LoVo (cell line): ENCODE measurements around the gene GALK2.
A peak's percentile ranks its signal among the peaks of the same experiment; 100 is the strongest.
"Not testable (repeated sequence)": the region's sequence is repeated elsewhere in the genome, so short reads cannot be mapped to it uniquely, and the experiment has no call there.

Experiments
- DNase-seq: peaks from one replicate; pipeline ENCODE4 v3.0.0-alpha.2; 2016; ENCODE audit warnings: low spot score

Gene GALK2

DNA sequence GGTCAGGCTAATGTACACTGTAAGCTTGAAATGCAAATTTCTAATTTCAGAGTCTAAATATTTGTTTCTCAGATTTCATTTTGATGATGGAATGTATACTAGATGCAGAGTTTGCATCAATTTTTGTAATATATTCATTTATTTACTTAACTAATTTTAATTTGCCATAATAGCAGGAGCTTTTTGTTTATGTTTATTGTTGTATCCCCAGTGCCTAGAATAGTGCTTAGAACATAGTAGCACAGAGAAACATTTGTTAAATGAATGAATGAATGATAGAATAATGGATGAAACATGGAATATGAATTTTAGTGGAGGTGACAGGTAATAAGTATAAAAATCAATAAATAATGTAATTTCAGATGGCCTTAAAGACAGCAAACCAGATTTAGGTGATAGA lies 5.2 kb upstream of the GALK2 start:
- DNase-seq, result no peak

- DNase-seq, result no peak
These were observed 2.0 kb upstream of the GALK2 start for GRCh38 chr15:49168016-49168415.

GRCh38 chr15:49171790-49172189 lies 1.7 kb downstream of the GALK2 start:
- DNase-seq, result no peak

GRCh38 chr15:49174902-49175301 lies 4.9 kb downstream of the GALK2 start:
- DNase-seq, result no peak

GRCh38 chr15:49175582-49176397 lies 5.7 kb downstream of the GALK2 start:
- DNase-seq, result not testable (repeated sequence)

DNA sequence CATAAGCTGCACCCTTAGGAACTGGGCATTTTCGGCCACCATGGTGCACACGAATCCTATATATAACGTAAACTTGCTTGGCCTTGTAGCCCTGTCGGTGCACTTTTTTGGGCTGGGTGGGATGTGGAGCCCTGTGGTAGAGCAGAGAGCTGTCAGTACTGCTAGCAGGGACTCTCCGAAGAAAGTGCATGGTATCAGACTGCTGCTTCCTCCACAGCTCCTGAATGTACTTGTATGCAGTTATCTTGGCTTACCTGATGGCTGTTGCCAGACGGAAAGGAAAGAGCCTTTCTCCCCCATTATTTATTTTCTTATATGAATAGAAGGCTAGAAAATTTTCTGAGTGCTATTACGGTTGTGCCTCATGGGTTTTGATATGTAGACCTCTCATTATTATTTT lies 8.4 kb downstream of the GALK2 start:
- DNase-seq, result no peak

DNA sequence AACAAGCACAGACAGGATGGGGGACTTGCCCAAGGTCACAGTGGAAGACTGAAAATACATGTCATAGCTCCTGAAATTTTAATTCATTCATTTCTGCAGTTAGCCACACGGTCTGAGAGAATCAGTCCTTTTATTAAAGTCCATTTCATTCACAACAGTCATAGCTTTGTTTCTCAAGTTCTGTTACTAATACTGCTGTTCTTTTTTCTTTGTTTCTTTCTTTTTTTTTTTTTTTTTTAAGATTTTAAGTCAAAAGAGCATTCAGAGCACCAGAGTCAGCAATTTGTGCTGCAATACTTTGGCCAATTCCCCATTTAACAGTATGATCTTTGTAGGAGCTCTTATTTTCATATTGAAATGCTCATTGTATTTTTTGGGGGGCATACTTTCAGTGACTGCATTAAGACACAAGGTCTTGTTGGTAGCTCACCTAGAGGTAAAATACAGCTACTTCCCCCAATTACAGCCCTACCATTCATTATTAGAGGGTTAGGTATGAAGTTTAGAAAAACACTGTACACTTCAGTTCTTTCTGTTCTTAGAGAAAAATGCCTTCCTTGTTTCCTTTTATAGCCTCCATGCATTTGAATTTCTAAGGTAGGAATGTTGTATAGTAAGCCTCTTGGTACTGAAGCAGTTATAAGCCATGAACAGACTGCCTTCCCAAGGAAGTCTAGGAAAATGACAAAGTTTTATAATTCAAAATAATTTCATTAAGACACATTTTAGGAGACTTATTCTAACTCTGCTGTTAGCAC lies 9.6 kb downstream of the GALK2 start:
- no peak for DNase-seq

GRCh38 chr15:49182128-49182527 lies 12.1 kb downstream of the GALK2 start:
- DNase-seq, result no peak

DNA sequence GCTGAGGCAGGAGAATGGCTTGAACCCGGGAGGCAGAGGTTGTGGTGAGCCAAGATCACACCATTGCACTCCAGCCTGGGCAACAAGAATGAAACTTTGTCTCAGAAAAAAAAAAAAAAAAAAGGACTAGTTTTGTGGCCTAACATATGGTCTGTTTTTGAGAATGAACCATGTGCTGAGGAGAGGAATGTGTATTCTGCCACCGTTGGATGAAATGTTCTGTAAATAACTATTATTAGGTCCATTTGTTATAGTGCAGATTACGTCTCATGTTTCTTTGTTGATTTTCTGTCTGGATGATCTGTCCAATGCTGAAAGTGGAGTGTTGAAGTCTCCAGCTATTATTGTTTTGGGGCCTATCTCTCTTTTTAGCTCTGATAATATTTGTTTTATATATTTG lies 13.7 kb downstream of the GALK2 start:
- DNase-seq, result not testable (repeated sequence)

- DNase-seq, result no peak
These were observed 15.4 kb downstream of the GALK2 start for GRCh38 chr15:49185473-49185872.

DNA sequence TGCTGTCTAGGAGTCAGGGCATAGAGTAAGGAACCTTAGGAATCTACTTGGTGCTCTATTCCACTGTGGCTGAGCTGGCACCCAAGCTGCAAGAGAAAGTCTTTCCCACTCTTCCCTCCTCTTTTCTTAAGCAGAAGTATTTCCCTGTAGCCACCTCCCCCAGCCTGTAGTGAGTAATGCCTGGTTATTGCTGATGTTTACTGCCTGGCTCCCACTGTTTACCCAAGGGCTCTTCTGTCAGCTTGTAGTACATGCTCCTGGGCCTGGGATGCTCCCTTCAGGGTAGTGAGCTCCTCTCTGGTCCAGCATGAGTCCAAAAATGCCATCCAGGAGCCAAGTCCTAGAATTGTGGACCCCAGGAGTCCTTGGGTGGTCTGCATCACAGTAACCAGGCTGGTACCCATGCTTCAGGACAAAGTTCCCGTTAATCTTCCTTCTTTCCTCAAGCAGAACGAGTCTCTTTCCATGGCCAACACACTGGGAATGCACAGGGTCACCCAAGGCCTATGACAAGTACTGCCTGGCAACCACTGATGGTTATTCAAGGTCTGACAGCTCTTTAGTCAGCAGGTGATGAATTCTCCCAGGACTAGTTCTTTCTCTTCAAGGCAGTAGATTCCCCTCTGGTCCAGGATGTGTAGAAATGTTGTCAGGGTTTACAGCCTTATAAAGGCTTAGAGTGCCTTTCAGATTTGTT lies 17.6 kb downstream of the GALK2 start:
- no peak for DNase-seq

DNA sequence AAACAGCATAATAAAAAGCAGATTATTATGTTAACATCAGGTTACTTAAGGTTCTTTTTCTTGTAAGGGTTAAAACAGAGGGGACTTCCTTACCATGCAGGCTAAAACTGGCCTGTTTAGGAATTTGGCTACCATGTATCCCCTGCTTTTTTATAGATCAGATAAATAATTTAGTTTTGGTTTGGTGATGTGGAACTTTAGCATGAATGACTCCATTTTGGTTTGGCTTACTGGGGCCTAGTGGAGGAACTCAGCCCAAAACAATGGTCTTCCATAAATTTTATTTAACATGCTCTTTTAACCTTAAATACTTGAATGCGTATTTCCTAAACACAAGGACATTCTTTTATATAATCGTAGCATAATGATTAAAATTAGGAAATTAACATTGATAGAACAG lies 18.9 kb downstream of the GALK2 start:
- no peak for DNase-seq

- no peak for DNase-seq
These were observed 19.6 kb downstream of the GALK2 start for GRCh38 chr15:49189631-49190030.

- no peak for DNase-seq
These were observed 20.5 kb downstream of the GALK2 start for GRCh38 chr15:49190586-49190985.

- no peak for DNase-seq
These were observed 21.8 kb downstream of the GALK2 start for GRCh38 chr15:49191892-49192291.

DNA sequence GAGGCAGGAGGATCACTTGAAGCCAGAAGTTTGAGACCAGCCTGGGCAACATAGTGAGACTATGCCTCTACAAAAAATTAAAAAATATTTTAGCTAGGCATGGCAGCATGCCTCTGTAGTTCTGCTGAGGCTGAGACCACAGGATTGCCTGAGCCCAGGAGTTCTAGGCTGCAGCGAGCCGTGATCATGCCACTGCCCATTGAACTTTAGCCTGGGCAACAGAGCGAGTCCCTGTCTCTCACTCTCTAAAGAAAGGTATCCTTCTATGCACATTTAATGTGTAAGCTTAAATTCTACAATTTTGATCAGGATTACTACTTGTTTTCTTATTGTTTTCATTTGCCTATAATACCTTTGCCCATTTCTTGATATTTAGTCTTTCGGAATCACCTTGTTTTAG lies 26.8 kb downstream of the GALK2 start:
- DNase-seq, result no peak

DNA sequence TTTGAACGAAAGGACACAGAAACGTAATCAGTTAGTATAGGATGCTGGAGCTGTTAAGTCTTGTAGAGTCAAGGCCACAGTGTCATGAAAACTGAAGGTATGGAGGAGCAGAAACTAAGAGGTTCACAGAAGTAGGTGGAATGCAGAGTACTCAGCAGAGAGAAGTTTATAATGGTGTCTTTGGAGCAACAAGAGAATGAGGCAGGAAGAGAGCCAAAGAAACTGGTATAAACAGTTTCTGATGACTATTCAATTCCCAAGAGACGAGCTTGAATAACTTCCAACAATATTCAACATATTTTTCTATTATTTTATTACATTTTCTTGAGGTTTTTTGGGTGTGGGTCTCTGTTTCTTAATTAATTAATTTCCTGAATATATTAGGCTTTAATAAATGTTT lies 29.6 kb downstream of the GALK2 start:
- DNase-seq, result no peak

DNA sequence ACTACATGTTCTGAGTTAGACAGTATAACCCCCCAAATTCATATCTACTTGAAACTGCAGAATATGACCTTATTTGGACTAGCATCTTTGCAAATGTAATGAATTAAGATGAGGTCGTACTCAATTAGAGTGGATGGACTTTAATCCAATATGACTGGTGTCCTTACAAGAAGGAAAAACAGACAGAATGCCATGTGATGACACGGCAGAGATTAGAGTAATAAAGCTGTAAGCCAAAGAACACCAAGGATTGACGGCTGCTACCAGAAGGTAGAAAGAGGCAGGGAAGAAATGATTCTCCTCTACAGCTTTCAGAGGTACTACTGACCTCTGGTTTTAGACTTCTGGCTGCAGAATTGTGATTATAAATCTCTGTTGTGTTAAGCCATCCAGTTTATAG lies 30.3 kb downstream of the GALK2 start:
- no peak for DNase-seq

DNA sequence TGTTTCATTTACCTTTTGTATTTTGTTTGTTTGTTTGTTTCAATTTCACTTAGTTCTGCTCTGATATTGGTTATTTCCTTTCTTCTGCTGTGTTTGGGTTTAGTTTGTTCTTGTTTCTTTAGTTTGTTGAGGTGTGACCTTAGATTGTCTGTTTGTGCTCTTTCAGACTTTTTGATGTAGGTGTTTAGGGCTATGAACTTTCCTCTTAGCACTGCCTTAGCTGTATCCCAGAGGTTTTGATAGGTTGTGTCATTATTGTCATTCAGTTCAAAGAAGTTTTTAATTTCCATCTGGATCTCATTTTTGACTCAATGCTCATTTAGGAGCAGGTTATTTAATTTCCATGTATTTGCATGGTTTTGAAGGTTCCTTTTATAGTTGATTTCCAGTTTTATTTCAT lies 38.1 kb downstream of the GALK2 start:
- not testable (repeated sequence) for DNase-seq

DNA sequence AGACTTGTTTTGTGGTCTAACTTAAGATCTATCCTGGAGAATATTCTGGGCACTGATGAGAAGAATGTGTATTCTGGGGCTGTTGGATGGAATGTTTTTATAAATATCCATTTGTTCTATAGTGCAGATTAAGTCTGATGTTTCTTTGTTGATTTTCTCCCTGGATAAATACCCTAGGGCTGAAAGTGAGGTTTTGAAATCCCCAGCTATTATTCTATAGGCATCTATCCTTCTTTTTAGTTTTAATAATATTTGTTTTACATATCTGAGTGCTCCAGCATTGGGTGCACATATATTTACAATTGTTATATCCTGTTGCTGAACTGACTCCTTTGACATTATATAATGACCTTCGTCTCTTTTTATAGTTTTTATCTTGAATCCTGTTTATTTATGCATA lies 42.9 kb downstream of the GALK2 start:
- DNase-seq, result no peak

GRCh38 chr15:49215768-49216739 lies 46.0 kb downstream of the GALK2 start:
- peak; percentile 74 for DNase-seq
